Right lobe of liver (tissue), 6 donors: ENCODE measurements around the gene NELFB. TPM values are rescaled to one million over a fixed set of nuclear protein-coding genes. Genes with fewer than 3 reads are reported as not detected.

ENCODE experiments used
- ATAC-seq, 4 donors: fragments of 200-7000 bp; cut with Tn5 transposase; one replicate each; pipeline ENCODE4 v1.9.1; 2020; ENCODE audit warnings: mild to moderate bottlenecking in 4 of 4, moderate library complexity in 4 of 4
- DNase-seq, 3 donors: peaks; one replicate each; pipeline ENCODE4 v3.0.0-alpha.2; 2020
- H3K27ac ChIP-seq, 3 donors: fragments of 200-600 bp; one replicate each; pipeline ENCODE4 v1.8.0; 2022
- H3K27me3 ChIP-seq, 2 donors: fragments of 200-600 bp; one replicate each; pipeline ENCODE4 v1.8.0; 2022
- H3K36me3 ChIP-seq, 4 donors: fragments of 200-600 bp; sonication (generic) in 1 of 4; one replicate each; pipeline versions ENCODE4 v1.5.1 to v1.8.0; 2017 to 2022; ENCODE audit warnings: control low read depth in 1 of 4
- H3K4me1 ChIP-seq, 4 donors: fragments of 200-600 bp; sonication (generic) in 1 of 4; one replicate each; pipeline versions ENCODE4 v1.5.1 to v1.8.0; 2017 to 2022; ENCODE audit warnings: control low read depth in 1 of 4
- H3K4me3 ChIP-seq, 3 donors: fragments of 200-600 bp; one replicate each; pipeline ENCODE4 v1.8.0; 2022
- H3K9me3 ChIP-seq, 4 donors: fragments of 200-600 bp; sonication (generic) in 1 of 4; one replicate each; pipeline versions ENCODE4 v1.5.1 to v1.8.0; 2017 to 2022; ENCODE audit warnings: control low read depth in 1 of 4
- CTCF ChIP-seq, 4 donors: fragments of 200-600 bp in 3 of 4; fragments of 450-650 bp in 1 of 4; IDR thresholded peaks; one replicate each; pipeline versions ENCODE4 v1.5.1 to v1.8.0; 2016 to 2022; ENCODE audit warnings: antibody characterized with exemption in 4 of 4, mild to moderate bottlenecking in 2 of 4
- POLR2A ChIP-seq: fragments of 450-650 bp; IDR thresholded peaks from one replicate; pipeline ENCODE4 v1.6.1; 2017; ENCODE audit warnings: antibody characterized with exemption, mild to moderate bottlenecking
- WGBS: methylation state at CpG from one replicate; pipeline ENCODE4 v1.1.6; 2018; ENCODE audit warnings: low coverage, low lambda C conversion rate; ENCODE audit not compliant: insufficient coverage; ENCODE audit errors: missing lambda C conversion rate; 5-methylcytosine and 5-hydroxymethylcytosine counted together
- intact Hi-C, 2 donors: fragments of 100-400 bp; cut with DNase I; formaldehyde crosslinking; loops; one replicate each; pipeline versions ENCODE4 v1.11.2 to v1.14.1; 2022
- long read RNA-seq: library from polyadenylated mRNA; unstranded; transcript quantifications from one replicate; pipeline ENCODE4 v2.0.0, GENCODE V29; 2019
- total RNA-seq, 6 experiments: library from RNA; depleted of rRNA in 2 of 6; stranded (reverse); fragments of >200 nt in 2 of 6; fragmentation: NEBNext Ultra II Directional in 3 of 6; extraction: Animal tissue kit (Norgen Biotek cat#: 25700) in 3 of 6; gene quantifications; one replicate each; pipeline versions ENCODE4 v1.1.0 to v1.2.4, GENCODE V29; 2016 to 2023
- donor health status: DM: no; HTN: yes; CAD: no.
- donor health status: DM: no; HTN: no; CAD: no.
- donor health status: DM: no; HTN: no; CAD: no.
- donor health status: DM: no; HTN: yes; CAD: no.
- donor health status: DM: no; HTN: yes; CAD: no.

The NELFB gene
- total RNA-seq, result 10 to 100 TPM; 15.6 to 21.6 (median 20.1) TPM
- long read RNA-seq, partial matches to known transcripts, result 1 of 2 reads
- long read RNA-seq, other reads (novel, unspliced or antisense), result 1 of 2 reads

DNA sequence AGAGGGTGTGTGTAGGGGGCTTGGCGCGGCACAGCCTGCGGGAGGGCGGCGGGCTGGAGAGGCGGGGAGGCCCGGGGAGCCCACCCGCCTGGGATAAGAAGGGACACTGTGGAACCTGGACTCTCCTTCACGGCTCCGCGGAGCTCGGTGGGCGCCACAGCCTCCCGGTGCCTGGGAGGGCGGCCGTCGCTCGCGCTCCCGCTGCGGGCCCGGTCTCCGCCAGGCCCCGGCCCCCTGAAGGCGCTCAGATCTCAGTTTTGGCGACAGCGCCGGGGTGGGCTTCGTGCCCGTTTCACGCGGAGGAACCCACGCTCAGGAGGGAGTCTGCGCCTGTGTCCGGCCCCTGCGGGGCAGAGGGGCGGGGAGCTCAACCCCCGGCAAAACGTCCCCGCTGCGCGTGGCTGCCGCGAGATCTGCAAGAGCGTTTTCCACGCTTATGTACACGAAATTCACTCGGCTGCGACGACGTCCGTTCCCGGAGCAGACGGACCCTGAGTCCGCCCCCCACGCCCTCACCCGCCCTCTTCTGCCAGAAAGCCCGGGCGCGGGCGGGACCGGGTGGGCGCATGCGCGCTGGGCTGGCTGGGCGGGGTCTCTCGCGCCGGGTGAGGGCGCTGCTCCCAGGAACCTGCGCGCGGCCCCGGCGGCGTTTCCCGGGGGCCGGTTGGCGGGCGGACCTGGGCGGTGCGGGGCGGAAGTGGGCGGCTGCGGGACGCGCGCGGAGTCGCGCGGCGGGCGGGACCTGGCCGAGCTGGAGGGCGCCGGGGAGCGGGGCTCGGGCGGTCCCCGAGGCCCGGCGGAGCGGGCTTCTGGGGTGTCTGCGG lies at the start of gene NELFB:
NELFB (plus strand) TSS at position 704 of the 824 bp plus-strand sequence.
- peak; percentile 81 to 90 (median 86) for ATAC-seq
- TF ChIP-seq CTCF (IDR thresholded peaks at IDR 0.05) (peak in 1 of 4 donors; percentile 20), POLR2A (peak; percentile 71)
- H3K36me3 ChIP-seq, result peaks cover 0 to 19% (median 0%) of the 10 kb centered on the region in 4 donors
- 0% methylated on average over 30 of the region's 105 CpGs for WGBS
- peak within 1 kb of the TSS; percentile 97 to 100 (median 98) for H3K4me3 ChIP-seq
- peaks cover 0 to 16% (median 3%) of the 10 kb centered on the region in 4 donors for H3K4me1 ChIP-seq
- peak within 1 kb of the TSS; percentile 36 to 70 (median 60) for H3K27ac ChIP-seq
- intact Hi-C loops, result no loop called here
- H3K27me3 ChIP-seq, result no peaks in the 10 kb centered on the region
- DNase-seq, result peak; percentile 94 to 96 (median 95)
- H3K9me3 ChIP-seq, result no peaks in the 10 kb centered on the region

GRCh38 chr9:137206602-137207001 lies 48.5 kb upstream of the NELFB start:
- 57% methylated on average over 4 of the region's 7 CpGs for WGBS
- Histone ChIP-seq H3K27ac (no peak overlapping the region), H3K36me3 (no peaks in the 10 kb centered on the region), H3K4me3 (peak overlapping the region in 1 of 3 donors; percentile 99), H3K4me1 (peaks cover 0 to 43% (median 20%) of the 10 kb centered on the region in 4 donors), H3K9me3 (no peaks in the 10 kb centered on the region), H3K27me3 (no peaks in the 10 kb centered on the region)
- no peak for ATAC-seq
- no peak for DNase-seq
- TF ChIP-seq CTCF (IDR thresholded peaks at IDR 0.05) (no peak), POLR2A (no peak)
- intact Hi-C loops, result no loop called here

GRCh38 chr9:137211532-137211931 lies 43.6 kb upstream of the NELFB start:
- DNase-seq (no peak), ATAC-seq (no peak)
- Histone ChIP-seq H3K4me3 (no peak overlapping the region), H3K4me1 (peaks cover 0 to 4% (median under 1%) of the 10 kb centered on the region in 4 donors), H3K27me3 (no peaks in the 10 kb centered on the region), H3K9me3 (no peaks in the 10 kb centered on the region), H3K27ac (no peak overlapping the region), H3K36me3 (no peaks in the 10 kb centered on the region)
- intact Hi-C loops, result no loop called here
- 63% methylated on average over 6 of the region's 13 CpGs for WGBS
- TF ChIP-seq POLR2A (no peak), CTCF (IDR thresholded peaks at IDR 0.05) (no peak)

DNA sequence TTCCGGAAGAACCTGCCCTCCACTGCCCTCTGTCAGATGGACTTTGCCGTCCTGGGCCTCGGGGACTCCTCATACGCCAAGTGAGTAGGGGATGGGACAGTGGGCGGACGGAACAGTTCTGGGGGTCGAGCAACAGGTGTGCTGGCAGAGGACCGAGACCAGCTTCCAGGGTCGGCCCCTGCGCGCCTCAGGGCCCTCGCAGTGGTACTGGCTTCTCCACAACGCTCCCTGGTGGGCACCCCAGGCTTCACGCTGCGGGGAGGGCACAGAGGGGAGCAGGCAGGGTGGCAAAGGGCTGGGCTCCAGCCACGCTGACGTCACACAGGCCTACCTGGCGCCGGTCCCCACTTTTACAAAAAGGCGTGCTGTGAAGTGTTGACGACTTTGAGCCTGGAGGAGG lies 42.6 kb upstream of the NELFB start:
- H3K4me3 ChIP-seq, result no peak overlapping the region
- no peak for DNase-seq
- TF ChIP-seq POLR2A (no peak), CTCF (IDR thresholded peaks at IDR 0.05) (no peak)
- WGBS, result no CpG with 5 or more reads among the region's 21 CpGs
- no peaks in the 10 kb centered on the region for H3K9me3 ChIP-seq
- intact Hi-C loops, result no loop called here
- no peak for ATAC-seq
- no peaks in the 10 kb centered on the region for H3K4me1 ChIP-seq
- no peak overlapping the region for H3K27ac ChIP-seq
- no peaks in the 10 kb centered on the region for H3K27me3 ChIP-seq
- no peaks in the 10 kb centered on the region for H3K36me3 ChIP-seq
